HEK293 (cell line): ENCODE results near the gene SLC39A11.
A peak's percentile ranks its signal among the peaks of the same experiment; 100 is the strongest.

Experiments
- BCL6B ChIP-seq: fragments of 450-650 bp; formaldehyde crosslinking; IDR thresholded peaks from 2 replicates; pipeline ENCODE4 v1.5.1; 2017; ENCODE audit warnings: missing biosample characterization, missing genetic modification characterization
- KLF10 ChIP-seq: fragments of 450-650 bp; IDR thresholded peaks from 2 replicates; pipeline ENCODE4 v1.5.1; 2018; ENCODE audit warnings: missing biosample characterization, mild to moderate bottlenecking, missing genetic modification characterization
- OVOL3 ChIP-seq: fragments of 450-650 bp; formaldehyde crosslinking; IDR thresholded peaks from 2 replicates; pipeline ENCODE4 v1.5.1; 2016; ENCODE audit warnings: missing biosample characterization, missing genetic modification characterization
- PBX3 ChIP-seq: sonication (generic); formaldehyde crosslinking; IDR thresholded peaks from 2 replicates; pipeline ENCODE4 v1.8.1; 2022; ENCODE audit warnings: mild to moderate bottlenecking, moderate library complexity, missing genetic modification reagents
- PRDM1 ChIP-seq: fragments of 450-650 bp; formaldehyde crosslinking; IDR thresholded peaks from 2 replicates; pipeline ENCODE4; 2016; ENCODE audit warnings: missing biosample characterization, missing genetic modification characterization
- TSHZ1 ChIP-seq: fragments of 450-650 bp; formaldehyde crosslinking; IDR thresholded peaks from 2 replicates; pipeline ENCODE4 v1.5.1; 2016; ENCODE audit warnings: missing biosample characterization, missing genetic modification characterization, borderline replicate concordance
- ZBTB17 ChIP-seq: fragments of 450-650 bp; formaldehyde crosslinking; IDR thresholded peaks from 2 replicates; pipeline ENCODE4 v1.5.1; 2016; ENCODE audit warnings: missing biosample characterization, missing genetic modification characterization
- ZBTB21 ChIP-seq: fragments of 450-650 bp; formaldehyde crosslinking; IDR thresholded peaks from 2 replicates; pipeline ENCODE4 v1.5.1; 2017; ENCODE audit warnings: missing biosample characterization, missing genetic modification characterization
- ZBTB44 ChIP-seq: fragments of 450-650 bp; IDR thresholded peaks from 2 replicates; pipeline ENCODE4 v1.5.1; 2018; ENCODE audit warnings: missing biosample characterization, mild to moderate bottlenecking, missing genetic modification characterization
- ZBTB49 ChIP-seq: fragments of 450-650 bp; formaldehyde crosslinking; IDR thresholded peaks from 2 replicates; pipeline ENCODE4 v1.5.1; 2016; ENCODE audit warnings: missing biosample characterization, missing genetic modification characterization, low read depth
- ZFHX2 ChIP-seq: fragments of 450-650 bp; formaldehyde crosslinking; conservative IDR thresholded peaks from 2 replicates; pipeline ENCODE4 v1.5.1; 2016; ENCODE audit warnings: missing biosample characterization, missing genetic modification characterization
- ZFP37 ChIP-seq: fragments of 450-650 bp; formaldehyde crosslinking; IDR thresholded peaks from 2 replicates; pipeline ENCODE4 v1.5.1; 2016; ENCODE audit warnings: missing biosample characterization, missing genetic modification characterization
- ZIC2 ChIP-seq: fragments of 450-650 bp; formaldehyde crosslinking; IDR thresholded peaks from 2 replicates; pipeline ENCODE4 v1.5.1; 2016; ENCODE audit warnings: missing biosample characterization, missing genetic modification characterization
- ZNF138 ChIP-seq: fragments of 450-650 bp; formaldehyde crosslinking; IDR thresholded peaks from 2 replicates; pipeline ENCODE4 v1.5.1; 2016; ENCODE audit warnings: missing biosample characterization, missing genetic modification characterization, borderline replicate concordance
- ZNF239 ChIP-seq: fragments of 450-650 bp; formaldehyde crosslinking; IDR thresholded peaks from 2 replicates; pipeline ENCODE4 v1.5.1; 2016; ENCODE audit warnings: missing biosample characterization, missing genetic modification characterization
- ZNF311 ChIP-seq: fragments of 450-650 bp; formaldehyde crosslinking; IDR thresholded peaks from 2 replicates; pipeline ENCODE4 v1.5.1; 2017; ENCODE audit warnings: missing biosample characterization, missing genetic modification characterization, borderline replicate concordance
- ZNF335 ChIP-seq: fragments of 450-650 bp; formaldehyde crosslinking; conservative IDR thresholded peaks from 2 replicates; pipeline ENCODE4 v1.5.1; 2016; ENCODE audit warnings: missing biosample characterization, missing genetic modification characterization
- ZNF394 ChIP-seq: fragments of 450-650 bp; formaldehyde crosslinking; IDR thresholded peaks from 2 replicates; pipeline ENCODE4 v1.5.1; 2016; ENCODE audit warnings: missing biosample characterization, missing genetic modification characterization, mild to moderate bottlenecking, moderate library complexity, borderline replicate concordance
- ZNF416 ChIP-seq: fragments of 450-650 bp; formaldehyde crosslinking; IDR thresholded peaks from 2 replicates; pipeline ENCODE4 v1.5.1; 2016; ENCODE audit warnings: missing biosample characterization, missing genetic modification characterization
- ZNF596 ChIP-seq: fragments of 450-650 bp; IDR thresholded peaks from 2 replicates; pipeline ENCODE4 v1.5.0; 2018; ENCODE audit warnings: missing biosample characterization, mild to moderate bottlenecking, missing genetic modification characterization, moderate library complexity
- ZNF623 ChIP-seq: fragments of 450-650 bp; formaldehyde crosslinking; IDR thresholded peaks from 2 replicates; pipeline ENCODE4 v1.5.1; 2016; ENCODE audit warnings: missing biosample characterization, missing genetic modification characterization
- ZNF639 ChIP-seq: fragments of 450-650 bp; formaldehyde crosslinking; IDR thresholded peaks from 2 replicates; pipeline ENCODE4 v1.5.1; 2016; ENCODE audit warnings: missing biosample characterization, missing genetic modification characterization
- ZNF76 ChIP-seq: fragments of 450-650 bp; formaldehyde crosslinking; IDR thresholded peaks from 2 replicates; pipeline ENCODE4; 2016; ENCODE audit warnings: low read depth, missing biosample characterization, missing genetic modification characterization, borderline replicate concordance
- ZNF768 ChIP-seq: fragments of 450-650 bp; formaldehyde crosslinking; IDR thresholded peaks from 2 replicates; pipeline ENCODE4 v1.5.1; 2018; ENCODE audit warnings: missing biosample characterization, mild to moderate bottlenecking, missing genetic modification characterization
- ZXDB ChIP-seq: fragments of 450-650 bp; formaldehyde crosslinking; IDR thresholded peaks from 2 replicates; pipeline ENCODE4 v1.5.1; 2016; ENCODE audit warnings: missing biosample characterization, missing genetic modification characterization

The SLC39A11 gene

GRCh38 chr17:72683506-72684404, 408.7 kb downstream of the SLC39A11 start (continued):
- TF ChIP-seq ZBTB44 (tag by site-specific recombination) (peak; percentile 60), ZNF335 (tag by site-specific recombination) (no peak), ZNF596 (tag by site-specific recombination) (no peak), TSHZ1 (peak; percentile 73; the same call in 1 of the 2 replicates), ZNF138 (tag by site-specific recombination) (no peak), ZBTB17 (tag by site-specific recombination) (peak; percentile 85), ZNF639 (tag by site-specific recombination) (peak; percentile 79), ZXDB (tag by site-specific recombination) (no peak), ZNF239 (tag by site-specific recombination) (no peak), KLF10 (tag by site-specific recombination) (peak; percentile 74), BCL6B (tag by site-specific recombination) (no peak), ZBTB21 (tag by site-specific recombination) (0 out of 2 replicates have a peak, but pooled peaks have one; percentile 32), ZBTB49 (no peak), ZFHX2 (tag by site-specific recombination) (no peak), ZNF768 (tag by site-specific recombination) (no peak), ZNF394 (tag by site-specific recombination) (no peak; the same call in 1 of the 2 replicates), ZFP37 (tag by site-specific recombination) (no peak), ZNF623 (tag by site-specific recombination) (no peak), PBX3 (CRISPR knock-in tag) (no peak), ZIC2 (tag by site-specific recombination) (peak; percentile 85), PRDM1 (tag by site-specific recombination) (no peak), ZNF311 (tag by site-specific recombination) (no peak), ZNF76 (tag by site-specific recombination) (no peak), ZNF416 (tag by site-specific recombination) (no peak), OVOL3 (tag by site-specific recombination) (peak; percentile 83)
